ENCODE results near the gene PELI2.

Gene PELI2

GRCh38 chr14:56205881-56206280 is 87.7 kb downstream of the PELI2 start:
- DNase-seq (ENCODE audit: low read depth), result no peak

GRCh38 chr14:56206596-56206995 is 88.4 kb downstream of the PELI2 start:
- DNase-seq (ENCODE audit: low read depth), result no peak

- no peak for DNase-seq (ENCODE audit: low read depth)
Observed at GRCh38 chr14:56207626-56208292, 89.5 kb downstream of the PELI2 start.

- DNase-seq (ENCODE audit: low read depth), result no peak
Observed at GRCh38 chr14:56208520-56208919, 90.3 kb downstream of the PELI2 start.

GRCh38 chr14:56210571-56210970 is 92.4 kb downstream of the PELI2 start:
- DNase-seq (ENCODE audit: low read depth), result no peak

GRCh38 chr14:56211084-56211483 is 92.9 kb downstream of the PELI2 start:
- no peak for DNase-seq (ENCODE audit: low read depth)

GRCh38 chr14:56211844-56212243 is 93.6 kb downstream of the PELI2 start:
- no peak for DNase-seq (ENCODE audit: low read depth)

- DNase-seq (ENCODE audit: low read depth), result no peak
Observed at GRCh38 chr14:56212521-56212920, 94.3 kb downstream of the PELI2 start.

GRCh38 chr14:56213306-56213705 is 95.1 kb downstream of the PELI2 start:
- DNase-seq (ENCODE audit: low read depth), result no peak

- no peak for DNase-seq (ENCODE audit: low read depth)
Observed at GRCh38 chr14:56215180-56215579, 97.0 kb downstream of the PELI2 start.

GRCh38 chr14:56216626-56217379 is 98.6 kb downstream of the PELI2 start:
- no peak for DNase-seq (ENCODE audit: low read depth)

GRCh38 chr14:56217380-56218045 is 99.3 kb downstream of the PELI2 start:
- DNase-seq (ENCODE audit: low read depth), result no peak

- no peak for DNase-seq (ENCODE audit: low read depth)
Observed at GRCh38 chr14:56219666-56220413, 101.6 kb downstream of the PELI2 start.

- no peak for DNase-seq (ENCODE audit: low read depth)
Observed at GRCh38 chr14:56221382-56222128, 103.3 kb downstream of the PELI2 start.

GRCh38 chr14:56224229-56224628 is 106.0 kb downstream of the PELI2 start:
- no peak for DNase-seq (ENCODE audit: low read depth)

GRCh38 chr14:56224691-56225681 is 106.8 kb downstream of the PELI2 start:
- DNase-seq (ENCODE audit: low read depth), result no peak

GRCh38 chr14:56235388-56235787 is 117.2 kb downstream of the PELI2 start:
- DNase-seq (ENCODE audit: low read depth), result no peak

- no peak for DNase-seq (ENCODE audit: low read depth)
Observed at GRCh38 chr14:56237398-56237797, 119.2 kb downstream of the PELI2 start.

- DNase-seq (ENCODE audit: low read depth), result no peak
Observed at GRCh38 chr14:56241461-56241860, 123.2 kb downstream of the PELI2 start.

GRCh38 chr14:56243110-56243509 is 124.9 kb downstream of the PELI2 start:
- no peak for DNase-seq (ENCODE audit: low read depth)
